GM12891 (cell line): Measurements from ENCODE around the gene ZDHHC22.

Experiments
- DNase-seq: peaks from one replicate; pipeline ENCODE4 v3.0.0; 2011; ENCODE audit warnings: low spot score; ENCODE audit not compliant: insufficient read length
- FAIRE-seq: peaks from 2 replicates; lab custom pipeline; 2011; peaks lifted over from hg19 to GRCh38; lab: Jason Lieb, UNC
- PAX5 ChIP-seq: IDR thresholded peaks from 2 replicates; pipeline ENCODE4 v1.6.1; 2011; ENCODE audit warnings: low read length, moderate library complexity, mild to moderate bottlenecking; ENCODE audit not compliant: insufficient read depth, severe bottlenecking
- POLR2A ChIP-seq: IDR thresholded peaks from 2 replicates; pipeline ENCODE4 v1.6.1; 2011; ENCODE audit warnings: low read depth, low read length, control low read depth
- POLR2AphosphoS5 ChIP-seq: IDR thresholded peaks from 2 replicates; pipeline ENCODE4 v1.6.1; 2011; ENCODE audit warnings: low read depth, low read length, control low read depth
- POU2F2 ChIP-seq: IDR thresholded peaks from 2 replicates; pipeline ENCODE4 v1.6.1; 2011; ENCODE audit warnings: low read depth, mild to moderate bottlenecking, control low read depth, low read length, moderate library complexity
- SPI1 ChIP-seq: IDR thresholded peaks from 2 replicates; pipeline ENCODE4 v1.6.1; 2011; ENCODE audit warnings: low read depth, low read length, control low read depth
- TAF1 ChIP-seq: IDR thresholded peaks from 2 replicates; pipeline ENCODE4 v1.6.1; 2011; ENCODE audit warnings: low read depth, low read length, control low read depth

The ZDHHC22 gene

DNA sequence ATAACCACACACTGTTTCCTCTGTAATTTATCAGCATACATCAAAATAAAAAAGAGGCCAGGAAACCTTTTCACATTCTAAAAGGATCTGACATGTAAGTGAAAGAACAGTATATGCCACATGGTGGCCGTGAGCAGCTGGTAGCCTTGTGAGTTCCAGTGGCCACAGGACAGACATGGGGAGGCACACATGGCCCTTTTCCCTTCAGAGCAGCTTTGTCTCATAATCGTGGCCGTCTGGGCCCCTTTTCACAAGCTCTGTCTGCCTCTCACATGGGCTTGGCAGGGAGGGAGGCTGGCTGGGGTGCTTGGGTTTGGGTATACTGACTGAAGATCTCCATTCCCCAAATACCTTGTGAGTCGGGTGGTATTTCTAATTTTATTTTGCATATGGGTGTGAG lies 1.5 kb upstream of the ZDHHC22 start:
- DNase-seq, result no peak
- no peak for TF ChIP-seq POLR2AphosphoS5
- TF ChIP-seq TAF1, result no peak
- no peak for TF ChIP-seq POLR2A
- no peak for TF ChIP-seq POU2F2
- TF ChIP-seq SPI1, result no peak
- FAIRE-seq, result no peak

DNA sequence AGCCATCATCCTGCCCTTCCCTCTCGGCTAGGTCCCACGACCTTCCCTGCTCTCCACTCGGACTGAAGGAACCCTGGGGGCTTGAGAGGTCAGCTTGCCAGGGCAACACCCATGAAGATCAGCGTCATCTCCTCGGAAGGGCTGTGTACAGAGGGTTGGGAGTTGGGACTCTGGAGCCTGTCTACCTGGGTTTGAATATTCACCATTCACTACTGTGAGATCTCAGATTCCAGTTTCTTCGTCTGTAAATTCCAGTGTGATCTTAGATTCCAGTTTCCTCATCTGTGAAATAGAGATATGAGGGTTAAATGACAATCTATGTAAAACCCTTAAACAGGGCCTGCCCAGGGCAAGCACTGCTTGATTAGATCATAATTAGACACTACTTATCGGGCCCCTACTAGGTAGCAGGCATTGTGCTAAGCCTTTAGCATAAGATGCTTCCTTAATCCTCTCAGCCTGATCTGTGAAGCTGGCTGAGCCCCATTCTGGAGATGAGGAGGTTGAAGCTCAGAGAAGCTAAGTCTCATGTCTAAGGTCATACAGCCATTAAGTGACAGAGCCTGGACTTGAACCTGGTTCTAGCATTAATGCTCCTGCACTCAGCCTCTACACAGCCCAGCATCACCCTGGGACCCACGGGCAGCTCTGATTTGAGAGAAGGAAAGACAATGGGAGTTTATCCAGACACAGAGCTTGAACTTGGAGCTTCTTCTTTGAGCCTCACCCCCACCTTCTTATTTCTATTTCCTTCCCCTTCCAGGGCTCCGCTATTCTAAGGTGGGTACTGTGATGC lies 612 bp upstream of the ZDHHC22 start:
- TF ChIP-seq POLR2AphosphoS5 (no peak), POU2F2 (no peak), PAX5 (no peak), SPI1 (no peak), POLR2A (no peak), TAF1 (no peak)
- no peak for FAIRE-seq
- no peak for DNase-seq

DNA sequence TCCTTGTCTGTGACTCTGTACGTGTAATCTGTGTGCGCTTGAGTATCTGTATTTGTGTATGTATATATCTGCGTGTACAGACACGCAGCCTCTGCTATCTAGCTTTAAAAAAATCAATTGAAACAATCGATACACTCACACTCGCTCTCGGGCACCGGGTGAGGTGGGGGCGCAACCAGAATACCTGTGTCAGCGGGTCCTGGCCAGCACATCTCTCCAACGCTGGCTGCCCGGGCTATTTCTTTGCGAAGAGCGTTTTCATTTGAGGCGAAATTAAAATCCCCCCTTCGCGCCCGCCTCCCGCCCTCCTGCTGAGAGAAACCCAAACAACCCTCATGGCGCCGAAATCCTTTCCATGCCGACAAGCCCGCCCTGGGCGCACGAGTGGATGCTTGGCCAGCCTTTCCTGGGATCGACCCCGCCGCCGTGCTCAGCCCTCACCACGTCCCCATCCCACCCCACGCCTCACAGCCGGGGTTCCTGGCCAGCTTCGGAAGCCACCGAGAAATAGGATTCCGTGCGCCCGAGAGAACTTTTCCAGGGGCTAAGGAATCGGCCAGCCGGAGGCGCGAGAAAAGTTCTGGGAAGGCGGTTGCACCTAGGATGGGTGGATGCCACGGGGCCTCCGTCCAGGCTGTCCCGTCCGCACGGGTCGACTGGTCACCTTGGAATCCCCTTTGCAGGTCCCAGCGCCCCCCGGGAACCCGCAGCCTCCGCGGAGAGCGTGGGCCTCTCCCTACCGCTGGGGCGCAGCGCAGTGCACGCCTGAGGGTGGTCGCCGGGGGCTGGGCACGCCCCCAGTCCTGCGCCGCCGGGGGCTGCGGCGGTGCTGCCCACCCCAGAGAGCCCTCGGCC lies 1.0 kb downstream of the ZDHHC22 start:
- FAIRE-seq (no peak), DNase-seq (no peak)
- TF ChIP-seq POU2F2 (no peak), PAX5 (no peak), POLR2A (no peak), TAF1 (no peak), SPI1 (no peak), POLR2AphosphoS5 (no peak)

DNA sequence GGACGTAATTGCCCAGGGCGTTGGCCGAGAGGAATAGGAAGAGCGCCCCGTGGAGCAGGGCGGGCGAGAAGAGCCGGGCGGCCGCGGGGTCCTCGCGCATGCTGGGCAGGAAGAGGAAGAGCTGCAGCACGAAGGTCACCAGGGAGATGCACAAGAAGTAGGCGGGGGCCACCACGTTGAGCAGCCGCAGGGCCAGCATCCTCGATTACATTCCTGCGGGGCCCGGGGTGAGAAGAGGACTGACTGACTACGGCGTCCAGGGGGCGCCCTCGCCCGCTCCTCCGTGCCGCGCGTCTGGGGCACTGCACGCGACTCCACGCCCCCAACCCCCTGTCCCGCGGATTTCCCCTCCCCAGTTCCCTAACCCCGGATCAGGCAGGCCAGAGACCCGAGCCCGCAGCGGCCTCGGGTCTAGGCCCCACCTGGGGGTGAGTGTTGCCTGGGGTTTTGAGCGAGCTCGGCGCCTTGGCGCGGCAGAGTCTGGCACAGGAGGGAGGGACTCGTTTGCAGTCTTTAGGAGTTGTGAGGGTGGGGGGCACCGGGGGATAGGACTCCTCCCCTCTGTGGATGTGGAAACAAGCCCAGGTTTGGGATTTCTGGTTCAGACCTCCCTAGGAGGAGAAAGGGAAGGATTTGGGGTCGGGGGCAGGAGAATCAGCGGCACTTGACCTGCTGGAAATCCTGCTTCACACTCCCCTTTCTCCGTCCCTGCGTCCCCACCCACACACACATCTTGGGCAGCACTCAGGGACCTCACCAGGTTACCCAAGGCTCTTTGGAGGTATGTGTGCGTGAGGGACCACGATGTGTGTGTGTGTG lies 1.8 kb downstream of the ZDHHC22 start:
- TF ChIP-seq POU2F2, result no peak
- no peak for TF ChIP-seq SPI1
- TF ChIP-seq POLR2AphosphoS5, result no peak
- TF ChIP-seq POLR2A, result no peak
- no peak for TF ChIP-seq PAX5
- TF ChIP-seq TAF1, result no peak
- peak; percentile 69 for FAIRE-seq
- DNase-seq, result peak; percentile 66

DNA sequence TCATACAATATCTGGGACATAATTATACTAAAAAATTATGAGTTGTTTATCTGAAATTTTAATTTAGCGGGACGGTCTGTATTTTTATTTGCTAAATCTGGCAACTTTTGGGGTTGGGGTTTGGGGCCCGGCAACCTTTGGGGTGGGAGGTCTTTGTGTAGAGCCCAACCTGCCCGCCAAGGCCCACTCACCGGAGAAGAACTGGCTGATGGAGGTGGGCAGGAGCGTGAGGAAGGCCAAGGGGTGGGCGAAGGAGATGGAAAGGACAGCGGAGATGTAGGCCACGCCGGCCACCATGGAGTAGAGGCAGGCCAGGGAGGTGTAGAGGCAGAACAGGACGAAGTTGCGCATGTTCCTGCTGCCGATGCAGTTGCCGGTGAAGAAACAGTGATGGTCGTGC lies 2.6 kb downstream of the ZDHHC22 start:
- no peak for FAIRE-seq
- no peak for TF ChIP-seq SPI1
- no peak for TF ChIP-seq POLR2AphosphoS5
- TF ChIP-seq POU2F2, result no peak
- TF ChIP-seq POLR2A, result no peak
- TF ChIP-seq TAF1, result no peak
- TF ChIP-seq PAX5, result no peak

DNA sequence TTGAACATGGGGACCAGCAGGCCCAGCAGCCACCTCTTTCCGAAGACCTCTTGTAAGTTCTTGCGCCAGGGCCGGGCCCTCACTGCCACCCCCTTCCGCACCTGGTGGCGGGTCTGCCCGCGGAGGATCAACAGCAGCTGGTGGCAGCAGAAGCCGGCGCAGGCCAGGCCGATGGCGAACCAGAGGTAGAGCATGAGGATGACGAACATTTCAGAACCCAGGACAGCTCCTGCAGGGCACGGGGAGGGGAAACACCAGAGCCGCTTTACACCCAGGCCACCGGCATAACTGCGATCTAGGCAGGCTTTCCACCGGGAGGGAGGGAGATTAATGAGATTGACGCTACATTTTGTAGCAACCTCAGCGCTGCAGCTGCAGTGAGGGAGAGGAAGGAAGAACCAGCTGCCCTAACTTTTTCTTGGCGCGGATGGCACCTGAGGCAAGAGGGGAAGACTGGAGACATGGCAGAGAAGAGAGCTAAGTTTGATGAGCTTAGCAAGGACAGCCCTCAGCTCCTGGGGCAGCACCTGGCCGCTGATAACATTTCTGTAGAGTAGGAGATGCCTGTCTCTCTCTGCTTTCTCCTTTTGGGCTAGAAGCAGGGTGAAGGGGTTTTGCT lies 7.8 kb downstream of the ZDHHC22 start:
- DNase-seq (peak; percentile 83), FAIRE-seq (peak; percentile 56)
- TF ChIP-seq TAF1, result no peak
- no peak for TF ChIP-seq POU2F2
- TF ChIP-seq SPI1, result no peak
- no peak for TF ChIP-seq PAX5
- no peak for TF ChIP-seq POLR2A
- no peak for TF ChIP-seq POLR2AphosphoS5

More for the DNA sequence above, 2.6 kb downstream of the ZDHHC22 start:
- no peak for DNase-seq

- TF ChIP-seq POLR2A (no peak), POLR2AphosphoS5 (no peak), SPI1 (no peak), PAX5 (no peak), TAF1 (no peak), POU2F2 (no peak)
- DNase-seq (no peak), FAIRE-seq (no peak)
Observed at GRCh38 chr14:77131871-77132486, 9.6 kb downstream of the ZDHHC22 start.

- DNase-seq (no peak), FAIRE-seq (no peak)
- TF ChIP-seq POLR2AphosphoS5 (no peak), POLR2A (no peak), TAF1 (no peak), POU2F2 (no peak), SPI1 (no peak), PAX5 (no peak)
Observed at GRCh38 chr14:77131206-77131605, 10.4 kb downstream of the ZDHHC22 start.
